Measurements from ENCODE around the gene GNAQ. TPM values are rescaled to one million over a fixed set of nuclear protein-coding genes. Genes with fewer than 3 reads are reported as not detected.

GNAQ gene
- total and polyA plus RNA-seq, 4 donors = 6.8 to 19.6 (median 12.6) TPM

GRCh38 chr9:77827104-77827784 lies 204.4 kb downstream of the GNAQ start:
- H3K27ac ChIP-seq (ENCODE audit: low read depth in 1 of 2, low read length in 2 of 2) = no peak overlapping the region
- WGBS = 77% methylated on average over 6 of the region's 6 CpGs

More at GRCh38 chr9:77827104-77827784, 204.4 kb downstream of the GNAQ start:
- no peak for DNase-seq (ENCODE audit: low spot score)
- no peak overlapping the region for H3K9ac ChIP-seq (ENCODE audit: low read depth in 1 of 2, low read length in 2 of 2)
- TF ChIP-seq ZBTB33 (IDR thresholded peaks at IDR 0.05) (no peak), FOXA1 (IDR thresholded peaks at IDR 0.05) (no peak), HNF4G (IDR thresholded peaks at IDR 0.05) (no peak), TAF1 (conservative IDR thresholded peaks at IDR 0.05) (no peak), NR2F2 (IDR thresholded peaks at IDR 0.05) (no peak), MAX (IDR thresholded peaks at IDR 0.05) (no peak), CTCF (IDR thresholded peaks at IDR 0.05; ENCODE audit: low read depth, low read length, missing input control) (no peak), EGR1 (IDR thresholded peaks at IDR 0.05; ENCODE audit: low read depth in 2 of 2) (no peak), RAD21 (IDR thresholded peaks at IDR 0.05) (no peak), FOXA2 (IDR thresholded peaks at IDR 0.05) (no peak), SP1 (IDR thresholded peaks at IDR 0.05) (no peak), ATF3 (IDR thresholded peaks at IDR 0.05) (no peak), JUND (IDR thresholded peaks at IDR 0.05) (no peak), HNF4A (conservative IDR thresholded peaks at IDR 0.05) (no peak), REST (IDR thresholded peaks at IDR 0.05) (no peak), YY1 (IDR thresholded peaks at IDR 0.05) (no peak), RXRA (IDR thresholded peaks at IDR 0.05) (no peak)
- no peaks in the 10 kb centered on the region for H3K27me3 ChIP-seq (ENCODE audit: control insufficient read depth in 4 of 4, insufficient read depth in 4 of 4, low read length in 3 of 4)
- H3K4me1 ChIP-seq (ENCODE audit: control insufficient read depth in 4 of 4, insufficient read depth in 4 of 4, low read length in 3 of 4) = no peaks in the 10 kb centered on the region
- no peaks in the 10 kb centered on the region for H3K36me3 ChIP-seq (ENCODE audit: control insufficient read depth in 4 of 4, insufficient read depth in 3 of 4, low read depth in 1 of 4, low read length in 3 of 4)
- H3K9me3 ChIP-seq (ENCODE audit: control insufficient read depth in 4 of 4, low read length in 3 of 4) = no peaks in the 10 kb centered on the region
- H3K4me3 ChIP-seq (ENCODE audit: low read depth in 1 of 3, low read length in 3 of 3) = no peak overlapping the region
